ENCODE measurements around the gene ATXN7L1. TPM values are rescaled to one million over a fixed set of nuclear protein-coding genes. Genes with fewer than 3 reads are reported as not detected.

ATXN7L1 gene
- total and polyA plus RNA-seq, 2 of the 8 experiments (the other 6 are each of a cell fraction or from before 2014, with no cell fraction given) = 14.3 to 34.0 TPM

DNA sequence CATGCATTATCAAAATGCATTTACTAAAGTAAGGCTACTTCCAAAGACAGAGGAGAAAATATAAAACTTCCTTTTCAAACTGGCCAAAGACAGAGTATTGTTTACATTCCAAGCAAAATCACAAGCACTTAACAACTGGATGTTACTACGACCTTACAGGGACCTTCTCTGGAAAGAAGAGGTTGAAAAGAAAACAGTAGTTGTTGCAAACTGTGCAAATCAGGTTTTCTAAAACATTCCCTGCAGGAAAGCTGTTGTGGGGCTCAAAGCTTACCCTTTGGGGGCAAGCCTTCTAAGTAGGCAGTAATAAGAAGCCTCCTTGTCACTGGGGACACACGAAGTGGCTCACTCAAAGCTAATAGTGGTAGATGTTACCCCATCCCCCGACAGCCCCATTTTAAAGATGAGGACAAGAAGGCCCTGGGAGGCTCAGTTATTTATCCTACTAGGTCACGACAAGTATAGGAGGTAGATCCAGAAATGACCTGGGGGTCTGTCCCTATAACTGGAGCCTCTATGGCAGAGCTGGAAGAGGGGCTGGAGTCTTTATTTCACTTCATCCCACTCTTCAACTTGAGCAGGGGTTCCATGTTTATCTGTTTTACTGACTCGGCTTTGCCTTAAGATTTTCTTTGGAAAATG, 46.6 kb downstream of the ATXN7L1 start:
- FAIRE-seq (no peak), DNase-seq (ENCODE audit: low read depth in 1 of 2, low spot score in 2 of 2) (no peak)
- H3K27ac ChIP-seq (ENCODE audit: low read depth, low read length) = no peak overlapping the region
- ChIA-PET POLR2A (ENCODE audit: partially characterized antibody) (interaction anchor here (1.2 kb wide), 1 partner anchor 17 kb away, joined by 4 read pairs; no protein-coding TSS in a partner anchor), CTCF (ENCODE audit: partially characterized antibody) (interaction anchor here (1.4 to 2.2 kb wide), 4 partner anchors 24 to 176 kb away, joined by 3 to 6 read pairs (median 3); no protein-coding TSS in a partner anchor)
- no peak overlapping the region for H4K5ac ChIP-seq (ENCODE audit: insufficient read length, low read depth, low read length)
- no peak overlapping the region for H4K91ac ChIP-seq (replicated peaks; ENCODE audit: insufficient read length, low read length)
- no peak overlapping the region for H4K8ac ChIP-seq (ENCODE audit: extremely low read depth, insufficient read depth, low read length)
- WGBS, 2 experiments (ENCODE audit: extremely low coverage in 1 of 2, insufficient coverage in 1 of 2, insufficient read length in 1 of 2, insufficient replicate concordance in 2 of 2, low coverage in 1 of 2, low lambda C conversion rate in 2 of 2, missing lambda C conversion rate in 1 of 2) = 71% methylated on average over 5 of the region's 5 CpGs; no CpG with 5 or more reads in 1 of the 2 experiments
- H3K79me1 ChIP-seq (ENCODE audit: low read depth, low read length) = no peaks in the 10 kb centered on the region; the same call in 1 of the 2 replicates
- H2BK15ac ChIP-seq (ENCODE audit: low read length) = no peak overlapping the region
- no peak overlapping the region for H3K4me3 ChIP-seq (ENCODE audit: extremely low read depth in 1 of 4, insufficient read depth in 2 of 4, low read depth in 3 of 4, low read length in 4 of 4)
- H3K14ac ChIP-seq (ENCODE audit: insufficient read length) = no peak overlapping the region
- H3K4me1 ChIP-seq (replicated peaks in 1 of 4; ENCODE audit: control insufficient read depth in 3 of 4, insufficient read depth in 4 of 4, low read length in 3 of 4) = peaks cover 0 to 13% (median 3%) of the 10 kb centered on the region in 4 experiments; a peak in 1 of 7 replicates
- H3K4ac ChIP-seq (replicated peaks; ENCODE audit: insufficient read length, low read depth, low read length) = no peak overlapping the region
- 0 out of 4 replicates have a peak, but pooled peaks cover 0 to 6% of the 10 kb centered on the region in 2 experiments for H3K79me2 ChIP-seq (ENCODE audit: control insufficient read depth in 1 of 2, insufficient read depth in 2 of 2, low read length in 2 of 2)
- no peak overlapping the region for H3K18ac ChIP-seq (ENCODE audit: extremely low read depth, low read length)
- no peak overlapping the region for H2AK5ac ChIP-seq (ENCODE audit: low read depth, low read length)
- no peak overlapping the region for H2BK20ac ChIP-seq (ENCODE audit: low read length)
- no peak overlapping the region for H2AFZ ChIP-seq (ENCODE audit: low read length)
- no peaks in the 10 kb centered on the region for H3K27me3 ChIP-seq (replicated peaks in 1 of 4; ENCODE audit: control insufficient read depth in 3 of 4, extremely low read depth in 1 of 4, insufficient read depth in 3 of 4, low read length in 3 of 4)
- H3K4me2 ChIP-seq (ENCODE audit: insufficient read depth in 1 of 2, low read depth in 2 of 2, low read length in 2 of 2) = no peak overlapping the region
- no peaks in the 10 kb centered on the region for H3K9me3 ChIP-seq (ENCODE audit: insufficient read depth in 2 of 2, low read depth in 1 of 2, low read length in 1 of 2)
- H4K20me1 ChIP-seq (replicated peaks in 1 of 2; ENCODE audit: control insufficient read depth in 1 of 2, insufficient read depth in 2 of 2, low read length in 2 of 2) = peaks cover 0 to 2% of the 10 kb centered on the region in 2 experiments
- H3K9ac ChIP-seq (replicated peaks in 1 of 4; ENCODE audit: extremely low read depth in 1 of 4, low read depth in 3 of 4, low read length in 3 of 4) = no peak overlapping the region
- no peaks in the 10 kb centered on the region for H3K23me2 ChIP-seq (ENCODE audit: low read depth, low read length)
- no peak overlapping the region for H2BK5ac ChIP-seq (ENCODE audit: low read depth, low read length)
- no peak overlapping the region for H2BK12ac ChIP-seq (ENCODE audit: low read depth, low read length)
- H3K56ac ChIP-seq (replicated peaks; ENCODE audit: insufficient read length, low read depth, low read length) = no peak overlapping the region
- no peak overlapping the region for H3K23ac ChIP-seq (ENCODE audit: insufficient read length)
- H2BK120ac ChIP-seq (replicated peaks; ENCODE audit: low read depth, low read length) = no peak overlapping the region
- no peaks in the 10 kb centered on the region for H3K36me3 ChIP-seq (ENCODE audit: control insufficient read depth in 2 of 4, insufficient read depth in 4 of 4, low read length in 3 of 4)
- TF ChIP-seq KDM1A (IDR thresholded peaks at IDR 0.05; ENCODE audit: borderline replicate concordance, low read length) (no peak), JUND (IDR thresholded peaks at IDR 0.05; ENCODE audit: low read length) (no peak), POLR2A (IDR thresholded peaks at IDR 0.05; ENCODE audit: control extremely low read depth in 1 of 2, low read depth in 2 of 2, low read length in 2 of 2) (no peak), CHD2 (IDR thresholded peaks at IDR 0.05; ENCODE audit: low read length) (no peak), TCF12 (IDR thresholded peaks at IDR 0.05; ENCODE audit: low read depth, low read length) (no peak), FOSL1 (IDR thresholded peaks at IDR 0.05; ENCODE audit: insufficient read depth, low read depth, low read length) (no peak), SP1 (IDR thresholded peaks at IDR 0.05; ENCODE audit: low read depth, low read length) (no peak), EP300 (IDR thresholded peaks at IDR 0.05; ENCODE audit: borderline replicate concordance in 1 of 2, low read depth in 2 of 2, low read length in 2 of 2) (no peak), EZH2 (IDR thresholded peaks at IDR 0.05; ENCODE audit: low read depth, low read length, severe bottlenecking) (no peak), NRF1 (IDR thresholded peaks at IDR 0.05; ENCODE audit: low read depth, low read length) (no peak), TBP (IDR thresholded peaks at IDR 0.05; ENCODE audit: low read depth, low read length) (no peak), POLR2AphosphoS5 (IDR thresholded peaks at IDR 0.05; ENCODE audit: low read depth, low read length) (no peak), GABPA (IDR thresholded peaks at IDR 0.05; ENCODE audit: borderline replicate concordance, insufficient read depth, low read length) (no peak), MAFK (IDR thresholded peaks at IDR 0.05; ENCODE audit: low read depth, low read length) (no peak)

Data from H1 (cell line).